K562 (cell line): ENCODE data around the gene SLMAP. TPM values are rescaled to one million over a fixed set of nuclear protein-coding genes. Genes with fewer than 3 reads are reported as not detected.

Source experiments
- ASH1L ChIP-seq: fragments of 450-650 bp; IDR thresholded peaks from 2 replicates; pipeline ENCODE4 v1.6.1; 2018; ENCODE audit warnings: borderline replicate concordance, mild to moderate bottlenecking, low read depth; ENCODE audit not compliant: partially characterized antibody
- BMI1 ChIP-seq: fragments of 150-350 bp; IDR thresholded peaks from 2 replicates; pipeline ENCODE4 v1.6.1; 2014; ENCODE audit warnings: low read length
- CREB1 ChIP-seq, 2 experiments: sonication (generic) in 1 of 2; formaldehyde crosslinking in 1 of 2; IDR thresholded peaks; 2 replicates each; pipeline versions ENCODE4 v1.6.1 to v1.8.0; 2012 to 2022; ENCODE audit warnings: inconsistent platforms in 1 of 2, mild to moderate bottlenecking in 1 of 2, missing genetic modification reagents in 1 of 2, moderate library complexity in 1 of 2
- DDX20 ChIP-seq: fragments of 450-650 bp; IDR thresholded peaks from 2 replicates; pipeline ENCODE4 v1.6.1; 2016; ENCODE audit warnings: missing genetic modification characterization, low read depth, mild to moderate bottlenecking, missing compliant biosample characterization, moderate library complexity
- DEAF1 ChIP-seq: fragments of 450-650 bp; formaldehyde crosslinking; IDR thresholded peaks from 2 replicates; pipeline ENCODE4 v1.4.0; 2020; ENCODE audit warnings: mild to moderate bottlenecking, moderate library complexity
- IFI16 ChIP-seq: fragments of 250-450 bp; sonication (Bioruptor Pico); IDR thresholded peaks from 2 replicates; pipeline ENCODE4 v2.1.2; 2022; ENCODE audit warnings: mild to moderate bottlenecking, inconsistent platforms
- PHTF2 ChIP-seq: fragments of 250-450 bp; sonication (Bioruptor Pico); IDR thresholded peaks from 2 replicates; pipeline ENCODE4 v1.5.0; 2021; ENCODE audit warnings: mild to moderate bottlenecking
- RBM34 ChIP-seq: fragments of 200-400 bp; formaldehyde crosslinking; IDR thresholded peaks from 2 replicates; pipeline ENCODE4 v1.6.1; 2018; ENCODE audit warnings: low read length, borderline replicate concordance; ENCODE audit not compliant: insufficient read depth
- SP2 ChIP-seq: IDR thresholded peaks from 2 replicates; pipeline ENCODE4 v1.6.1; 2011; ENCODE audit warnings: mild to moderate bottlenecking, low read depth, low read length, moderate library complexity; ENCODE audit not compliant: poor library complexity, severe bottlenecking; ENCODE audit errors: extremely low read depth
- TAF15 ChIP-seq: fragments of 200-400 bp; formaldehyde crosslinking; IDR thresholded peaks from 2 replicates; pipeline ENCODE4 v1.6.1; 2017; ENCODE audit warnings: mild to moderate bottlenecking, low read depth, low read length, moderate library complexity
- TBL1XR1 ChIP-seq, 2 experiments: IDR thresholded peaks; 2 replicates each; pipeline ENCODE4 v1.6.1; 2012; ENCODE audit warnings: improper control_type of control experiment in 2 of 2, low read length in 2 of 2, mild to moderate bottlenecking in 1 of 2
- TCF3 ChIP-seq: sonication (generic); formaldehyde crosslinking; IDR thresholded peaks from 2 replicates; pipeline ENCODE4 v1.4.0; 2020; ENCODE audit warnings: mild to moderate bottlenecking, missing genetic modification reagents
- TRIM24 ChIP-seq, 2 experiments: fragments of 450-650 bp; IDR thresholded peaks; 2 replicates each; pipeline ENCODE4 v1.6.1; 2016
- ZNF133 ChIP-seq: fragments of 250-450 bp; sonication (Bioruptor Pico); IDR thresholded peaks from 2 replicates; pipeline ENCODE4 v1.4.0; 2020; ENCODE audit warnings: mild to moderate bottlenecking
- ZNF24 ChIP-seq: fragments of 450-650 bp; IDR thresholded peaks from 2 replicates; pipeline ENCODE4 v1.6.1; 2016
- ZNF316 ChIP-seq: fragments of 450-650 bp; IDR thresholded peaks from 2 replicates; pipeline ENCODE4 v1.6.1; 2016
- ZNF551 ChIP-seq: fragments of 250-450 bp; sonication (Bioruptor Pico); IDR thresholded peaks from 2 replicates; pipeline ENCODE4 v1.5.0; 2021; ENCODE audit warnings: mild to moderate bottlenecking, moderate library complexity
- ZNF785 ChIP-seq: fragments of 250-450 bp; sonication (Bioruptor Pico); IDR thresholded peaks from 2 replicates; pipeline ENCODE4 v1.4.0; 2020; ENCODE audit warnings: mild to moderate bottlenecking
- ZSCAN29 ChIP-seq: fragments of 450-650 bp; IDR thresholded peaks from 2 replicates; pipeline ENCODE4 v1.6.1; 2017
- polyA plus RNA-seq, 8 experiments: library from polyadenylated mRNA; depleted of rRNA in 4 of 8; stranded (reverse) in 5 of 8; unstranded in 3 of 8; fragments of >200 nt; fragmentation: Nextera tagmentation in 2 of 8; fragmentation: Illumina TruSeq in 1 of 8; extraction: Ambion mirVana in 2 of 8; extraction: Trizol in 1 of 8; gene quantifications; 2 replicates each; pipeline versions ENCODE4 v1.2.1 to v1.2.3, GENCODE V29; 2011 to 2014; ENCODE audit warnings: inconsistent platforms in 1 of 8, missing spikeins in 1 of 8
- total RNA-seq, 7 experiments: library from RNA; depleted of rRNA in 6 of 7; stranded (reverse); fragments of >200 nt in 6 of 7; fragmentation: Illumina TruSeq in 2 of 7; extraction: Trizol in 2 of 7; gene quantifications; 2 replicates each; pipeline versions ENCODE4 v1.2.1 to v1.2.3, GENCODE V29; 2011 to 2021; ENCODE audit warnings: low replicate concordance in 1 of 7
- TF ChIP-seq, protein P1 (sequence below): sonication (generic); formaldehyde crosslinking; IDR thresholded peaks from 2 replicates; pipeline ENCODE4 v1.8.0; 2023; ENCODE audit warnings: missing genetic modification reagents, mild to moderate bottlenecking, borderline replicate concordance

SLMAP gene
- total and polyA plus RNA-seq, 9 of the 15 experiments (the other 6 are each of a cell fraction or from before 2014, with no cell fraction given): 12.1 to 50.7 (median 28.3) TPM

- TF ChIP-seq SP2 (no peak), DDX20 (tag) (no peak), ZNF785 (CRISPR knock-in tag) (no peak), BMI1 (no peak), TRIM24 (IDR thresholded peaks at IDR 0.05) (no peak), ZNF133 (CRISPR knock-in tag) (no peak), IFI16 (CRISPR knock-in tag) (no peak), ZNF316 (no peak), RBM34 (no peak), CREB1 (IDR thresholded peaks at IDR 0.05) (no peak), CREB1 (CRISPR knock-in tag; IDR thresholded peaks at IDR 0.05) (no peak), ZSCAN29 (no peak), TCF3 (CRISPR knock-in tag) (no peak), ZNF551 (CRISPR knock-in tag) (no peak), DEAF1 (CRISPR knock-in tag) (no peak), TBL1XR1 (IDR thresholded peaks at IDR 0.05; ENCODE audit: low read length in 2 of 2) (no peak), PHTF2 (CRISPR knock-in tag) (no peak), ASH1L (no peak), ZNF24 (peak; percentile 71; the same call in 1 of the 2 replicates), TAF15 (no peak)
- TF ChIP-seq, protein P1, sequence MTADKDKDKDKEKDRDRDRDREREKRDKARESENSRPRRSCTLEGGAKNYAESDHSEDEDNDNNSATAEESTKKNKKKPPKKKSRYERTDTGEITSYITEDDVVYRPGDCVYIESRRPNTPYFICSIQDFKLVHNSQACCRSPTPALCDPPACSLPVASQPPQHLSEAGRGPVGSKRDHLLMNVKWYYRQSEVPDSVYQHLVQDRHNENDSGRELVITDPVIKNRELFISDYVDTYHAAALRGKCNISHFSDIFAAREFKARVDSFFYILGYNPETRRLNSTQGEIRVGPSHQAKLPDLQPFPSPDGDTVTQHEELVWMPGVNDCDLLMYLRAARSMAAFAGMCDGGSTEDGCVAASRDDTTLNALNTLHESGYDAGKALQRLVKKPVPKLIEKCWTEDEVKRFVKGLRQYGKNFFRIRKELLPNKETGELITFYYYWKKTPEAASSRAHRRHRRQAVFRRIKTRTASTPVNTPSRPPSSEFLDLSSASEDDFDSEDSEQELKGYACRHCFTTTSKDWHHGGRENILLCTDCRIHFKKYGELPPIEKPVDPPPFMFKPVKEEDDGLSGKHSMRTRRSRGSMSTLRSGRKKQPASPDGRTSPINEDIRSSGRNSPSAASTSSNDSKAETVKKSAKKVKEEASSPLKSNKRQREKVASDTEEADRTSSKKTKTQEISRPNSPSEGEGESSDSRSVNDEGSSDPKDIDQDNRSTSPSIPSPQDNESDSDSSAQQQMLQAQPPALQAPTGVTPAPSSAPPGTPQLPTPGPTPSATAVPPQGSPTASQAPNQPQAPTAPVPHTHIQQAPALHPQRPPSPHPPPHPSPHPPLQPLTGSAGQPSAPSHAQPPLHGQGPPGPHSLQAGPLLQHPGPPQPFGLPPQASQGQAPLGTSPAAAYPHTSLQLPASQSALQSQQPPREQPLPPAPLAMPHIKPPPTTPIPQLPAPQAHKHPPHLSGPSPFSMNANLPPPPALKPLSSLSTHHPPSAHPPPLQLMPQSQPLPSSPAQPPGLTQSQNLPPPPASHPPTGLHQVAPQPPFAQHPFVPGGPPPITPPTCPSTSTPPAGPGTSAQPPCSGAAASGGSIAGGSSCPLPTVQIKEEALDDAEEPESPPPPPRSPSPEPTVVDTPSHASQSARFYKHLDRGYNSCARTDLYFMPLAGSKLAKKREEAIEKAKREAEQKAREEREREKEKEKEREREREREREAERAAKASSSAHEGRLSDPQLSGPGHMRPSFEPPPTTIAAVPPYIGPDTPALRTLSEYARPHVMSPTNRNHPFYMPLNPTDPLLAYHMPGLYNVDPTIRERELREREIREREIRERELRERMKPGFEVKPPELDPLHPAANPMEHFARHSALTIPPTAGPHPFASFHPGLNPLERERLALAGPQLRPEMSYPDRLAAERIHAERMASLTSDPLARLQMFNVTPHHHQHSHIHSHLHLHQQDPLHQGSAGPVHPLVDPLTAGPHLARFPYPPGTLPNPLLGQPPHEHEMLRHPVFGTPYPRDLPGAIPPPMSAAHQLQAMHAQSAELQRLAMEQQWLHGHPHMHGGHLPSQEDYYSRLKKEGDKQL (CRISPR knock-in tag): no peak
Observed at GRCh38 chr3:57952651-57953050, 196.5 kb downstream of the SLMAP start (continued).
